GM18861 (cell line): Measurements from ENCODE around the gene PLCE1.

Experiments
- ATAC-seq: cut with Tn5 transposase; IDR thresholded peaks from one replicate; pipeline ENCODE4 v1.9.1; 2021; ENCODE audit not compliant: unreplicated experiment

Gene PLCE1

GRCh38 chr10:93993414-93993781, 333 bp upstream of the PLCE1 start:
- no peak for ATAC-seq

GRCh38 chr10:93994438-93994801, 689 bp downstream of the PLCE1 start:
- no peak for ATAC-seq

- ATAC-seq = no peak
Observed at GRCh38 chr10:93995182-93995581, 1.5 kb downstream of the PLCE1 start.

- ATAC-seq = no peak
Observed at GRCh38 chr10:93995598-93996271, 2.0 kb downstream of the PLCE1 start.

- no peak for ATAC-seq
Observed at GRCh38 chr10:93996551-93996950, 2.8 kb downstream of the PLCE1 start.

GRCh38 chr10:93997546-93997945, 3.8 kb downstream of the PLCE1 start:
- no peak for ATAC-seq

GRCh38 chr10:93999401-93999851, 5.7 kb downstream of the PLCE1 start:
- no peak for ATAC-seq

- no peak for ATAC-seq
Observed at GRCh38 chr10:94000638-94001415, 7.1 kb downstream of the PLCE1 start.

GRCh38 chr10:94001416-94001810, 7.7 kb downstream of the PLCE1 start:
- no peak for ATAC-seq

- ATAC-seq = no peak
Observed at GRCh38 chr10:94002156-94002555, 8.4 kb downstream of the PLCE1 start.

- no peak for ATAC-seq
Observed at GRCh38 chr10:94003488-94003887, 9.8 kb downstream of the PLCE1 start.

- no peak for ATAC-seq
Observed at GRCh38 chr10:94005050-94005449, 11.3 kb downstream of the PLCE1 start.

GRCh38 chr10:94006591-94007550, 13.1 kb downstream of the PLCE1 start:
- no peak for ATAC-seq

- ATAC-seq = no peak
Observed at GRCh38 chr10:94008526-94008925, 14.8 kb downstream of the PLCE1 start.

GRCh38 chr10:94010116-94010515, 16.4 kb downstream of the PLCE1 start:
- ATAC-seq = no peak

- no peak for ATAC-seq
Observed at GRCh38 chr10:94010886-94011285, 17.2 kb downstream of the PLCE1 start.

GRCh38 chr10:94011296-94011695, 17.6 kb downstream of the PLCE1 start:
- no peak for ATAC-seq

- no peak for ATAC-seq
Observed at GRCh38 chr10:94012834-94013233, 19.1 kb downstream of the PLCE1 start.

GRCh38 chr10:94013331-94013760, 19.6 kb downstream of the PLCE1 start:
- ATAC-seq = no peak

GRCh38 chr10:94014304-94014703, 20.6 kb downstream of the PLCE1 start:
- no peak for ATAC-seq
